H9 (cell line): ENCODE measurements around the gene ZNF764. TPM values are rescaled to one million over a fixed set of nuclear protein-coding genes. Genes with fewer than 3 reads are reported as not detected.

ENCODE experiments used
- DNase-seq: peaks from one replicate; pipeline ENCODE4 v3.0.0-alpha.2; 2017
- H2AFZ ChIP-seq: one replicate; pipeline ENCODE4 v1.6.1; 2013; ENCODE audit warnings: mild to moderate bottlenecking, low read length, control low read depth, moderate library complexity
- H2AK5ac ChIP-seq: 2 replicates; pipeline ENCODE4 v1.6.1; 2013; ENCODE audit warnings: low read length, control low read depth, mixed read lengths; ENCODE audit not compliant: insufficient read length
- H2BK120ac ChIP-seq: one replicate; pipeline ENCODE4 v1.6.1; 2013; ENCODE audit warnings: low read depth, mild to moderate bottlenecking, low read length, control low read depth, inconsistent platforms; ENCODE audit not compliant: poor library complexity, severe bottlenecking
- H2BK12ac ChIP-seq: 2 replicates; pipeline ENCODE4 v1.6.1; 2013; ENCODE audit warnings: low read length, control low read depth, mixed read lengths, low read depth; ENCODE audit not compliant: insufficient read length
- H2BK15ac ChIP-seq: 2 replicates; pipeline ENCODE4 v1.6.1; 2013; ENCODE audit warnings: low read depth, low read length, control low read depth
- H2BK20ac ChIP-seq: one replicate; pipeline ENCODE4 v1.6.1; 2013; ENCODE audit warnings: low read depth, mild to moderate bottlenecking, low read length, control low read depth, inconsistent platforms; ENCODE audit not compliant: poor library complexity, severe bottlenecking
- H2BK5ac ChIP-seq: 2 replicates; pipeline ENCODE4 v1.6.1; 2013; ENCODE audit warnings: low read length, control low read depth, mixed read lengths; ENCODE audit not compliant: insufficient read length
- H3K14ac ChIP-seq: 2 replicates; pipeline ENCODE4 v1.6.1; 2013; ENCODE audit warnings: low read length, control low read depth; ENCODE audit not compliant: insufficient read depth
- H3K18ac ChIP-seq: 2 replicates; pipeline ENCODE4 v1.6.1; 2013; ENCODE audit warnings: low read depth, mild to moderate bottlenecking, mixed read lengths, low read length, control low read depth; ENCODE audit not compliant: insufficient read length
- H3K23ac ChIP-seq: 2 replicates; pipeline ENCODE4 v1.6.1; 2013; ENCODE audit warnings: low read length, control low read depth, mixed read lengths, low read depth; ENCODE audit not compliant: insufficient read length
- H3K23me2 ChIP-seq: 2 replicates; pipeline ENCODE4 v1.6.1; 2013; ENCODE audit warnings: low read depth, mild to moderate bottlenecking, mixed read lengths, low read length, control low read depth; ENCODE audit not compliant: insufficient read length, poor library complexity, severe bottlenecking
- H3K27ac ChIP-seq: 2 replicates; pipeline ENCODE4 v1.5.1; 2013; ENCODE audit warnings: low read length, control low read depth, mixed read lengths, low read depth; ENCODE audit not compliant: insufficient read length
- H3K27me3 ChIP-seq: 2 replicates; pipeline ENCODE4 v1.6.1; 2013; ENCODE audit warnings: low read length, control low read depth, inconsistent platforms; ENCODE audit not compliant: insufficient read depth
- H3K4ac ChIP-seq: 2 replicates; pipeline ENCODE4 v1.6.1; 2013; ENCODE audit warnings: low read depth, mild to moderate bottlenecking, control low read depth, inconsistent platforms, low read length, moderate library complexity
- H3K4me1 ChIP-seq: 2 replicates; pipeline ENCODE4 v1.6.1; 2013; ENCODE audit warnings: low read length, control low read depth, inconsistent platforms; ENCODE audit not compliant: insufficient read depth
- H3K4me2 ChIP-seq: 2 replicates; pipeline ENCODE4 v1.6.1; 2013; ENCODE audit warnings: low read length, control low read depth, mixed read lengths; ENCODE audit not compliant: insufficient read length, insufficient read depth
- H3K56ac ChIP-seq: 2 replicates; pipeline ENCODE4 v1.6.1; 2013; ENCODE audit warnings: low read depth, mild to moderate bottlenecking, mixed read lengths, low read length, control low read depth; ENCODE audit not compliant: insufficient read length
- H3K79me1 ChIP-seq: 2 replicates; pipeline ENCODE4 v1.6.1; 2013; ENCODE audit warnings: low read depth, mild to moderate bottlenecking, moderate library complexity, low read length, control low read depth, inconsistent platforms; ENCODE audit not compliant: insufficient read depth, poor library complexity, severe bottlenecking
- H3K79me2 ChIP-seq: 2 replicates; pipeline ENCODE4 v1.6.1; 2013; ENCODE audit warnings: low read length, control low read depth, inconsistent platforms; ENCODE audit not compliant: insufficient read depth
- H3K9ac ChIP-seq: 2 replicates; pipeline ENCODE4 v1.6.1; 2013; ENCODE audit warnings: low read length, control low read depth, mixed read lengths; ENCODE audit not compliant: insufficient read length; ENCODE audit errors: extremely low read depth
- H3K9me3 ChIP-seq: one replicate; pipeline ENCODE4 v1.6.1; 2013; ENCODE audit warnings: low read depth, low read length, inconsistent platforms; ENCODE audit not compliant: control insufficient read depth
- H3T11ph ChIP-seq: one replicate; pipeline ENCODE4 v1.6.1; 2013; ENCODE audit warnings: mild to moderate bottlenecking, low read length, control low read depth, inconsistent platforms
- H4K20me1 ChIP-seq: one replicate; pipeline ENCODE4 v1.6.1; 2013; ENCODE audit not compliant: control insufficient read depth, insufficient read length, insufficient read depth
- H4K5ac ChIP-seq: 2 replicates; pipeline ENCODE4 v1.6.1; 2013; ENCODE audit warnings: low read depth, mild to moderate bottlenecking, mixed read lengths, low read length, control low read depth; ENCODE audit not compliant: insufficient read length
- H4K8ac ChIP-seq: replicated peaks from 2 replicates; pipeline ENCODE4 v1.6.1; 2013; ENCODE audit warnings: low read length, control low read depth, mixed read lengths, low read depth; ENCODE audit not compliant: insufficient read length
- H4K91ac ChIP-seq: 2 replicates; pipeline ENCODE4 v1.6.1; 2013; ENCODE audit warnings: low read depth, mild to moderate bottlenecking, moderate library complexity, mixed read lengths, low read length, control low read depth; ENCODE audit not compliant: insufficient read length
- H3K27ac Mint-ChIP-seq, 3 experiments: 2 replicates in 2 of 3; 3 replicates in 1 of 3; pipeline ENCODE4 v1.8.0; 2020 to 2021; ENCODE audit warnings: mixed read lengths in 3 of 3, mild to moderate bottlenecking in 1 of 3, moderate library complexity in 1 of 3
- H3K27me3 Mint-ChIP-seq: 2 replicates; pipeline ENCODE4 v1.8.0; 2021; ENCODE audit warnings: low read depth, mild to moderate bottlenecking, moderate library complexity, mixed read lengths
- H3K36me3 Mint-ChIP-seq, 3 experiments: 2 replicates in 2 of 3; 3 replicates in 1 of 3; pipeline ENCODE4 v1.8.0; 2020 to 2021; ENCODE audit warnings: low read depth in 3 of 3, mixed read lengths in 3 of 3; ENCODE audit not compliant: insufficient read depth in 1 of 3
- H3K4me1 Mint-ChIP-seq, 2 experiments: 2 replicates each; pipeline ENCODE4 v1.8.0; 2020; ENCODE audit warnings: mixed read lengths in 2 of 2
- H3K4me3 Mint-ChIP-seq, 2 experiments: 2 replicates in 1 of 2; 3 replicates in 1 of 2; pipeline ENCODE4 v1.8.0; 2020 to 2021; ENCODE audit warnings: mild to moderate bottlenecking in 2 of 2, mixed read lengths in 2 of 2, moderate library complexity in 1 of 2
- H3K9me3 Mint-ChIP-seq, 2 experiments: 2 replicates in 1 of 2; 3 replicates in 1 of 2; pipeline ENCODE4 v1.8.0; 2020; ENCODE audit warnings: mild to moderate bottlenecking in 2 of 2, mixed read lengths in 2 of 2, moderate library complexity in 1 of 2
- WGBS: extraction: QIAGEN DNeasy Blood & Tissue Kit; methylation state at CpG from one replicate; pipeline ENCODE4 v1.1.7; 2013; ENCODE audit warnings: missing lambda C conversion rate, low lambda C conversion rate, mixed read lengths; ENCODE audit not compliant: insufficient read length; ENCODE audit errors: extremely low coverage; 5-methylcytosine and 5-hydroxymethylcytosine counted together
- total RNA-seq: library from RNA; stranded (reverse); gene quantifications from 2 replicates; pipeline ENCODE4 v1.2.1, GENCODE V29; 2021
- TF ChIP-seq, protein P1 (sequence below): fragments of 200-600 bp; sonication (generic); conservative IDR thresholded peaks from 3 replicates; pipeline ENCODE4 v1.8.0; 2021; ENCODE audit warnings: antibody characterized with exemption, mild to moderate bottlenecking

Gene ZNF764
- total RNA-seq, 1 experiment from 2014 or later = 11.4 TPM

DNA sequence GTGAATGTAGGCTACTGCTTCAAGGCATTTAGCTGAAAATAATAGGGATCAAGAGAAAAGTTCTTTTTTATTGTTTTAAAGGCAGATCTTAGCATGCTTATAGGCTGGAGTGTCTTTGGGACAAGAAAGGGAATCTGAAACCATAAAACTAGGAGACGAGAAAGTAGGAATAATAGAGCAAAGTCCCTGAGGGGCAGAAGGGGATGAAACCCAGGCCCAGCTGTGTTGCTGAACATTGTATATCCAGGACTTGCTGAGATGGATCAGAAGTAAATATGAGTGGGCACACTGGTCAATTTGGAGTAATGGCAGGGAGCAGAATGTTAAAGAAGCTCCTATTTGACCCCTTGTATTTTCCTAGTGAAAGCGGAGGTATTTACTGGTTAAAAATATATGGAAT is 42.8 kb upstream of the ZNF764 start:
- peaks cover 10 to 30% (median 27%) of the 10 kb centered on the region in 3 experiments for H3K36me3 Mint-ChIP-seq
- Histone ChIP-seq H3K4me1 (no peaks in the 10 kb centered on the region), H3T11ph (no peak overlapping the region), H3K9ac (no peak overlapping the region), H3K56ac (no peak overlapping the region), H4K20me1 (no peaks in the 10 kb centered on the region), H2BK12ac (no peak overlapping the region), H3K23me2 (no peaks in the 10 kb centered on the region), H3K27ac (no peak overlapping the region), H2BK120ac (no peak overlapping the region), H3K27me3 (no peaks in the 10 kb centered on the region), H3K79me1 (no peaks in the 10 kb centered on the region), H2BK15ac (no peak overlapping the region), H3K4me2 (no peak overlapping the region), H2AFZ (no peak overlapping the region), H3K23ac (no peak overlapping the region), H4K91ac (no peak overlapping the region), H2BK5ac (no peak overlapping the region), H3K79me2 (no peaks in the 10 kb centered on the region), H3K9me3 (no peaks in the 10 kb centered on the region), H3K4ac (no peak overlapping the region), H2AK5ac (no peak overlapping the region), H2BK20ac (no peak overlapping the region), H4K5ac (no peak overlapping the region), H3K14ac (no peak overlapping the region), H4K8ac (no peak overlapping the region), H3K18ac (no peak overlapping the region)
- peaks cover 0 to 6% of the 10 kb centered on the region in 2 experiments; a peak in 2 of 5 replicates for H3K9me3 Mint-ChIP-seq
- no peak overlapping the region for H3K4me3 Mint-ChIP-seq
- no peaks in the 10 kb centered on the region for H3K27me3 Mint-ChIP-seq
- no CpG with 5 or more reads among the region's 2 CpGs for WGBS
- no peak for DNase-seq
- TF ChIP-seq, protein P1, sequence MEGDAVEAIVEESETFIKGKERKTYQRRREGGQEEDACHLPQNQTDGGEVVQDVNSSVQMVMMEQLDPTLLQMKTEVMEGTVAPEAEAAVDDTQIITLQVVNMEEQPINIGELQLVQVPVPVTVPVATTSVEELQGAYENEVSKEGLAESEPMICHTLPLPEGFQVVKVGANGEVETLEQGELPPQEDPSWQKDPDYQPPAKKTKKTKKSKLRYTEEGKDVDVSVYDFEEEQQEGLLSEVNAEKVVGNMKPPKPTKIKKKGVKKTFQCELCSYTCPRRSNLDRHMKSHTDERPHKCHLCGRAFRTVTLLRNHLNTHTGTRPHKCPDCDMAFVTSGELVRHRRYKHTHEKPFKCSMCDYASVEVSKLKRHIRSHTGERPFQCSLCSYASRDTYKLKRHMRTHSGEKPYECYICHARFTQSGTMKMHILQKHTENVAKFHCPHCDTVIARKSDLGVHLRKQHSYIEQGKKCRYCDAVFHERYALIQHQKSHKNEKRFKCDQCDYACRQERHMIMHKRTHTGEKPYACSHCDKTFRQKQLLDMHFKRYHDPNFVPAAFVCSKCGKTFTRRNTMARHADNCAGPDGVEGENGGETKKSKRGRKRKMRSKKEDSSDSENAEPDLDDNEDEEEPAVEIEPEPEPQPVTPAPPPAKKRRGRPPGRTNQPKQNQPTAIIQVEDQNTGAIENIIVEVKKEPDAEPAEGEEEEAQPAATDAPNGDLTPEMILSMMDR = no peak
- 0 out of 7 replicates have a peak overlapping the region, but pooled peaks of 1 of the 3 experiments have one; percentile 7 for H3K27ac Mint-ChIP-seq
- no peaks in the 10 kb centered on the region for H3K4me1 Mint-ChIP-seq
